Activated CD4-positive, alpha-beta T cell treated with anti-CD3 and anti-CD28 coated beads, Interleukin-10, Interleukin-2, amounts not matched to agents 100 ng/mL and 50 ng/mL, durations not matched to agents 16 hours and 8 hours (primary cell): Measurements from ENCODE around the gene LMOD1.
"Not testable (repeated sequence)": the region's sequence is repeated elsewhere in the genome, so short reads cannot be mapped to it uniquely, and the experiment has no call there.

Source experiments
- DNase-seq: peaks from one replicate; pipeline ENCODE4 v3.0.0-alpha.2; 2020

The LMOD1 gene

GRCh38 chr1:201890806-201891450, 55.4 kb downstream of the LMOD1 start:
- DNase-seq, result no peak

- no peak for DNase-seq
Measured at GRCh38 chr1:201890223-201890622, 56.1 kb downstream of the LMOD1 start.

- no peak for DNase-seq
Measured at GRCh38 chr1:201889090-201889968, 57.0 kb downstream of the LMOD1 start.

GRCh38 chr1:201888282-201889089, 57.9 kb downstream of the LMOD1 start, which contains the start of gene SHISA4:
SHISA4 (plus strand) TSS chr1:201888898; CDS start chr1:201888995, 97 bp downstream.
- DNase-seq, result no peak

- DNase-seq, result no peak
Measured at GRCh38 chr1:201887116-201887866, 59.1 kb downstream of the LMOD1 start.

GRCh38 chr1:201886103-201886885, 60.1 kb downstream of the LMOD1 start:
- no peak for DNase-seq

GRCh38 chr1:201885531-201886075, 60.7 kb downstream of the LMOD1 start:
- no peak for DNase-seq

GRCh38 chr1:201884425-201884824, 61.9 kb downstream of the LMOD1 start:
- no peak for DNase-seq

GRCh38 chr1:201883786-201884185, 62.6 kb downstream of the LMOD1 start:
- DNase-seq, result peak; percentile 52

GRCh38 chr1:201883266-201883665, 63.1 kb downstream of the LMOD1 start:
- DNase-seq, result no peak

GRCh38 chr1:201882665-201883132, 63.6 kb downstream of the LMOD1 start:
- peak; percentile 8 for DNase-seq

GRCh38 chr1:201881617-201882016, 64.7 kb downstream of the LMOD1 start:
- DNase-seq, result no peak

GRCh38 chr1:201880928-201881571, 65.3 kb downstream of the LMOD1 start:
- no peak for DNase-seq

- DNase-seq, result peak; percentile 39
Measured at GRCh38 chr1:201877877-201878401, 68.4 kb downstream of the LMOD1 start.

GRCh38 chr1:201876148-201876818, 70.1 kb downstream of the LMOD1 start:
- DNase-seq, result no peak

- no peak for DNase-seq
Measured at GRCh38 chr1:201874672-201875071, 71.7 kb downstream of the LMOD1 start.

- no peak for DNase-seq
Measured at GRCh38 chr1:201870397-201870796, 76.0 kb downstream of the LMOD1 start.

- DNase-seq, result no peak
Measured at GRCh38 chr1:201861448-201861847, 84.9 kb downstream of the LMOD1 start.

GRCh38 chr1:201859424-201859823, 86.9 kb downstream of the LMOD1 start:
- no peak for DNase-seq

- DNase-seq, result not testable (repeated sequence)
Measured at GRCh38 chr1:201856722-201857121, 89.6 kb downstream of the LMOD1 start.
